ENCODE data around the gene RABGAP1L.
"Not testable (repeated sequence)": the region's sequence is repeated elsewhere in the genome, so short reads cannot be mapped to it uniquely, and the experiment has no call there.

RABGAP1L gene

DNA sequence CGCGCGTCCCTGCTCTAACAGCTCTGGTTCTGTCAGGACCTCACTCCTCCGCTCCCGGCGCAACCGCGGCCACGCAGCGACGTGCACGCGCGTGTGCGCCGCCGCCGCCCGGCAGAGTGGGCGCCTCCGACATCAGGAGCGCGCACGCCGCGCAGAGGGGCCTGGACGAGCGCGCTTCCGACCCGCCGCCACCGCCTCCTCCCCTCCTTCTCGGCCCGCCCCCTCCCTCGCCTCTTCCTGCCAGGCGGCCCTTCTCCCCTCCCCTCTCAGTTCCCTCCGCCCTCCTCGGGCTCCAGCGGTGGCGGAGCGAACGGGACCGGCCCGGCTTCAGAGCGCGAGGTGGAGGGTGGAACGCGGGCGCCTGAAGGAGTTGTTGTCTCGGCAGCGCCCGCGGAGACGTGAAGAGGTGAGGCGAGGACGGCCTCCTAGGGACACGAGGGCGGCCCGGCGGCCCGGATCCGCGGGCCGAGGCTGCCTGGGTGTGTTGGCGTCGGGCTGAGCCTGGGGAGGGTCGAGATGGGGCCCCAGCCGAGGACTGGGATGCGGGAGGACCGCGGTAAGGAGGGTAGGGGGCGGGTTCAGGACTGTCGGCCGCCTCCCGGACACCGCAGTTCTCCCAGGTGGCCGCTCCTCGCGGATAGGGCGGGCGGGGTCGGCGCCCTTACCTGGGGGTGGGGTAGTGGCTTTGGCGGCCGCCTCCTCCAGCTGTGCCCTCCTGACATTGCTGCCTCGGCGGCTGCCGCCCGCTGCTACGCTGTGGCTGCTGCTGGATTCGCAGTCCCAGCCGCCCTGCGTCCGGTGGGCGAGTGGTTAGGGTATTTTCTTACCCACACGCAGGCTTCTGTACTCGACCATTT lies at the start of gene RABGAP1L:
RABGAP1L (plus strand) TSS at position 269 of the 857 bp plus-strand sequence.
- Histone ChIP-seq H3K9ac (ENCODE audit: low read length) (peak within 1 kb of the TSS; percentile 75), H3K9me3 (ENCODE audit: control insufficient read depth, low read depth, low read length) (no peaks in the 10 kb centered on the region), H3K36me3 (ENCODE audit: control insufficient read depth, low read depth, low read length) (no peaks in the 10 kb centered on the region), H3K4me1 (ENCODE audit: control insufficient read depth, low read depth, low read length) (peaks cover 8% of the 10 kb centered on the region), H3K27ac (ENCODE audit: low read length) (no peak within 1 kb of the TSS), H3K27me3 (ENCODE audit: control insufficient read depth, insufficient read depth, low read length) (peaks cover 13% of the 10 kb centered on the region), H3K4me3 (ENCODE audit: low read length) (peak within 1 kb of the TSS; percentile 97)

DNA sequence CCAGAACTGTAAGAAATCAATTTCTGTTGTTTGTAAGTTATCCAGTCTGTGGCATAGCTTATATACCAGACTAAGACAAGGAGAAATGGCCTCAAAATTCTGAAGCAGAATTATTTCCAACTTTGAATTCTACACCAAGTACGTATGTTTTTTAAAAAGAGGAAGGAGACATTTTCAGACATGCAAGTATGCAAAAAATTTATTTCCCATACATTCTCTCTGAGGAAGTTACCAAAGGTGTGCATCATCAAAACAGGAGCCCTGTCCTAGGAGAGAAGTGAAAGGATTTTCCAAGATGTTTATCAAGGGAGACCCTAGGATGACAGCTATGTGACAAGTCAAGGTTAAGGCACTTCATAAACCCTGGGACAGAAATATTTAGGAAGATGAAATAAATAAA lies 49.3 kb upstream of the RABGAP1L start:
- Histone ChIP-seq H3K4me1 (ENCODE audit: control insufficient read depth, low read depth, low read length) (no peaks in the 10 kb centered on the region), H3K27me3 (ENCODE audit: control insufficient read depth, insufficient read depth, low read length) (no peaks in the 10 kb centered on the region), H3K9me3 (ENCODE audit: control insufficient read depth, low read depth, low read length) (no peaks in the 10 kb centered on the region), H3K9ac (ENCODE audit: low read length) (no peak overlapping the region), H3K4me3 (ENCODE audit: low read length) (no peak overlapping the region), H3K36me3 (ENCODE audit: control insufficient read depth, low read depth, low read length) (no peaks in the 10 kb centered on the region), H3K27ac (ENCODE audit: low read length) (no peak overlapping the region)

DNA sequence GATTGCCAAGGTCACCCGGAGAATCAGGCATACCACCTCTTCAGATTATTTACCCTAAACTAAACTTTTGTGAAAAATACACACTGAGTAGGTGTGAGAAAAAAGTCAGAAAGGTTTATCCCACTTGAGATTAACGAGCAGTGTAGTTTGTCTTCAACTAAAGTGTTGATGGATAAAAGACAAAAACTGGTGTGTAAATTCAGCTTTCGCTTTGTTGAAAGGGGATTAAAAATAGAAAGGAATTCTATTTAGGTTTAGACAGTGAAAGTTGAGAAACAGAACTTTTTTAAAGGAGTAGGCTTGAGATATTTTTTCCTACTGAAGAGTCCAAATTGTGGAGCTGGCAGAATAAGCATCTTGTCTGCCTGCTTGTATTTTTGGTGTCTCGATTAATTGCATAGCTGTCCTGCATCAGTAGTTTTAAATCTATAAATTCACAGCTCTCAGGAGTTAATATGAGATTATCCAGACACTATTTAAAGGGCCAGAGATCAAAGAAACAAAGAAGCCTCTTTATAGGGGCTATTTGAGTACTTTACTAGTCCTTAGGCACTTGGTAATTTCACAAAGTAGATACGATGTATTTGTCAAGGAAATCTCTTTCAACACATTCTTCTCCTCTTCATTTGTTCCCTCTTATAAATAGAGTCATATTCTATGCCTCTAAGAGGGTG lies 46.7 kb upstream of the RABGAP1L start:
- Histone ChIP-seq H3K36me3 (ENCODE audit: control insufficient read depth, low read depth, low read length) (no peaks in the 10 kb centered on the region), H3K4me1 (ENCODE audit: control insufficient read depth, low read depth, low read length) (no peaks in the 10 kb centered on the region), H3K27ac (ENCODE audit: low read length) (no peak overlapping the region), H3K9me3 (ENCODE audit: control insufficient read depth, low read depth, low read length) (no peaks in the 10 kb centered on the region), H3K4me3 (ENCODE audit: low read length) (no peak overlapping the region), H3K27me3 (ENCODE audit: control insufficient read depth, insufficient read depth, low read length) (no peaks in the 10 kb centered on the region), H3K9ac (ENCODE audit: low read length) (no peak overlapping the region)

DNA sequence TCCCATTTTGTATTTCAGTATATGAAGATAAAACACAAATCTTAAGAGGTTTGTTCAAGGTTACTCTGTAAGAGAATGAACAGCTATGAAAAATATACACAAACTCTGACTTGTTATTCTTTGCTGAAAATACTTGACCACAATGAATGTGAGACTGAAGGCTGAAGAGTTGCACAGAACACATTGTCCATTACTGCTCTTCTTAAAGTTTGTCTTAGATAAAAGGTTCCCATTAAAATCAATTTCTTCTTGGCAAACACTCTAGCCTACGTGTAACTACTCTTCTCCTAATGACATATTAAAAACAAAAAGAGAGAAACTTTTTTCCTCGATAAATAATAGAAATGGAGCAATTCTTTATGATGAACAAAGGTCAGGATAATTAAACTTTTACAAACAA lies 45.2 kb upstream of the RABGAP1L start:
- no peaks in the 10 kb centered on the region for H3K36me3 ChIP-seq (ENCODE audit: control insufficient read depth, low read depth, low read length)
- H3K4me1 ChIP-seq (ENCODE audit: control insufficient read depth, low read depth, low read length), result no peaks in the 10 kb centered on the region
- H3K4me3 ChIP-seq (ENCODE audit: low read length), result no peak overlapping the region
- H3K9ac ChIP-seq (ENCODE audit: low read length), result no peak overlapping the region
- H3K27ac ChIP-seq (ENCODE audit: low read length), result no peak overlapping the region
- no peaks in the 10 kb centered on the region for H3K9me3 ChIP-seq (ENCODE audit: control insufficient read depth, low read depth, low read length)
- no peaks in the 10 kb centered on the region for H3K27me3 ChIP-seq (ENCODE audit: control insufficient read depth, insufficient read depth, low read length)

DNA sequence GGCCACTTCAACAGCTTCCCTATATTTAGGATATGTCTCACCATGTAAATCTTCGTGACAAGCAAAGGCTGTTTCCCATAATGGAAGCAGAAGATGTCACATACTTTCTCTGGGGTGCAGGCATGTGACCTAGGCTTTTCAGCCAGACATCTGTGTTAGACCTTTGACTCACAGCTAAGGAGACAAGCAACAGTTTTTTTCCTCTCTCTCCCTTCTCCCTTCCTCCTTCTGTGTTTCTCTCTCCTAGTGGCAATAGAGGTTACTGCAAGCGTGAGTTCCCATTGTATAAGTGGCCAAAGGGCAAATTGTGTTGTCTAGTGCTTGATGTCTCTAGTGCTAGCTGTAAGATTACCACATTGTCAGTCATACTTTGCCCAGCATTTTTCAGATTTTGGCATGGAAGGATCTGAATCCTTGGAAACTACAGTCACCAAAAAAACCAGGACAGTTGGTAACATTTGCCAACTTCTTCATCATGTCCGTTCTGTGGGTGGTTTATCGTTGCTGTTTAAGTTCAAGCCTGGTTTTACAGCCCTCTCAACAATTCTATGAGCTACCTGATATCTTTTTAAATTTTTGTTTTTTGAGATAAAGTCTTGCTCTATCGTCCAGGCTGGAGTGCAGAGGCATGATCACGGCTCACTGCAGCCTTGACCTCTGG lies 44.4 kb upstream of the RABGAP1L start:
- H3K9me3 ChIP-seq (ENCODE audit: control insufficient read depth, low read depth, low read length), result no peaks in the 10 kb centered on the region
- no peaks in the 10 kb centered on the region for H3K27me3 ChIP-seq (ENCODE audit: control insufficient read depth, insufficient read depth, low read length)
- no peak overlapping the region for H3K27ac ChIP-seq (ENCODE audit: low read length)
- H3K4me1 ChIP-seq (ENCODE audit: control insufficient read depth, low read depth, low read length), result no peaks in the 10 kb centered on the region
- no peaks in the 10 kb centered on the region for H3K36me3 ChIP-seq (ENCODE audit: control insufficient read depth, low read depth, low read length)
- no peak overlapping the region for H3K4me3 ChIP-seq (ENCODE audit: low read length)
- H3K9ac ChIP-seq (ENCODE audit: low read length), result no peak overlapping the region

DNA sequence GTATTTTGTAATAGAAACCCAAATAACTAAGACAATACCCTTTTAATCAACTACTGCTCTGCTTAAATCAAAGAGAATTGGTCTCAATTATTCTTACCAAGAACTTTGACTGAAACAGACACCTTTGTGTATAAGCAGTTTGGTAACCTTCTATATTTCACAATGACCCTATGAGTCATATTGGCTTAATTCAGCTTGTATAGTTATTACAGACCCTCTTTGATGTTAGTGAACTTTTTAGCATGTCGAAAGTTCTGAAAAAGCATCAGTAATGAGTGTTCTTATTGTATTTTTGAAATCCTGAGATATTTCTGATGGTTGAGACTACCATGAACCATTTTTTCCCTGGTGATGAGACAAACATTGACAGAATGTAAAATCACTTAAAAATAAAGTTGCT lies 43.3 kb upstream of the RABGAP1L start:
- no peak overlapping the region for H3K9ac ChIP-seq (ENCODE audit: low read length)
- H3K27ac ChIP-seq (ENCODE audit: low read length), result no peak overlapping the region
- H3K9me3 ChIP-seq (ENCODE audit: control insufficient read depth, low read depth, low read length), result no peaks in the 10 kb centered on the region
- H3K27me3 ChIP-seq (ENCODE audit: control insufficient read depth, insufficient read depth, low read length), result no peaks in the 10 kb centered on the region
- H3K36me3 ChIP-seq (ENCODE audit: control insufficient read depth, low read depth, low read length), result no peaks in the 10 kb centered on the region
- H3K4me1 ChIP-seq (ENCODE audit: control insufficient read depth, low read depth, low read length), result no peaks in the 10 kb centered on the region
- no peak overlapping the region for H3K4me3 ChIP-seq (ENCODE audit: low read length)

DNA sequence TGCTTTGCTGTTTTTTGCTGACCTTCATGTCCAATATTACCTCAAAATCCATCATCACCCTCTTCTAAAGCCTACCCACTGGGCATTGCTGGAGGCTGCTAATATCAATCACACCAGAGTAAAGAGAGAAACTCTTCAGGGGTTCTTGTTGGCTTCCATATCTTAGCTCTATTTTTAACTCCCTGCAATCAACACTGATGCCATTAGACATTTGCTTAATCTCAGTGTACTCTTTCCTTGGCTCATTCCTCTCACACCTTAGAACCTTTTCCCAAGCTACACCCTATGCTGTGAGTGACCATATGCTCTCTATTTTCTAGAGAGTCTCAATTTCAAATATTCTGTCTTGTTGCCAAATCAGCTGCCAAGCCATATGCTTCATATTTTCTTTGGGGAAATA lies 40.6 kb upstream of the RABGAP1L start:
- H3K27me3 ChIP-seq (ENCODE audit: control insufficient read depth, insufficient read depth, low read length), result no peaks in the 10 kb centered on the region
- no peaks in the 10 kb centered on the region for H3K9me3 ChIP-seq (ENCODE audit: control insufficient read depth, low read depth, low read length)
- no peak overlapping the region for H3K27ac ChIP-seq (ENCODE audit: low read length)
- H3K4me3 ChIP-seq (ENCODE audit: low read length), result no peak overlapping the region
- no peaks in the 10 kb centered on the region for H3K4me1 ChIP-seq (ENCODE audit: control insufficient read depth, low read depth, low read length)
- H3K36me3 ChIP-seq (ENCODE audit: control insufficient read depth, low read depth, low read length), result no peaks in the 10 kb centered on the region
- no peak overlapping the region for H3K9ac ChIP-seq (ENCODE audit: low read length)

DNA sequence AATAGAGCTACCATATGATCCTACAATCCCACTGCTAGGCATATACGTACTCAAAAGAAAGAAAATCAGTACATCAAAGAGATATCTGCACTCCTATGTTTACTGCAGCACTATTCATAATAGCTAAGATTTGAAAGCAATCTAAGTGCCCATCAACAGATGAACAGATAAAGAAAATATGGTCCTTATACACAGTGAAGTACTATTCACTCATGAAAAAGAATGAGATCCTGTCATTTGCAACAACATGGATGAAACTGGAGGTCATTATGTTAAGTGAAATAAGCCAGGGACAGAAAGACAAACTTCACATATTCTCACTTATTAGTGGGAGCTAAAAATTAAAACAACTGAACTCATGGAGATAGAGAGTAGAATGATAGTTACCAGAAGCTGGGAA lies 37.0 kb upstream of the RABGAP1L start:
- H3K9me3 ChIP-seq (ENCODE audit: control insufficient read depth, low read depth, low read length); H3K36me3 ChIP-seq (ENCODE audit: control insufficient read depth, low read depth, low read length); H3K9ac ChIP-seq (ENCODE audit: low read length): not testable (repeated sequence)

DNA sequence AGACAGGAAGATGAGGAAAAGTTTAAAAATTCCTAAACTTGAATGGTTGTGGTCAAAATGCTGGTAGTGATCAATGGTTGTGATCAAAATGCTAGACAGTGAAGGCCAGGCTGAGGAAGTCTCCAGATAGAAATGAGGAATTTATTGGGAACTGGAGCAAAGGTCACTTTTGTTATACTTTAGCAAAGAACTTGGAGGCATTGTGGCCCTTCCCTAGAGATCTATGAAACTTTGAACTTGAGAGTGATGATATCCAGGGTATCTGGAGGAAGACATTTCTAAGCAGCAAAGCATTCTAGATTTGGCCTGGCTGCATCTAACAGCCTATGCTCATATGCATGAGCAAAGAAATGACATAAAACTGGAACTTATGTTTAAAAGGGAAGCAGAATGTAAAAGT lies 35.5 kb upstream of the RABGAP1L start:
- no peaks in the 10 kb centered on the region for H3K4me1 ChIP-seq (ENCODE audit: control insufficient read depth, low read depth, low read length)
- H3K27ac ChIP-seq (ENCODE audit: low read length), result no peak overlapping the region
- H3K4me3 ChIP-seq (ENCODE audit: low read length), result no peak overlapping the region
- H3K36me3 ChIP-seq (ENCODE audit: control insufficient read depth, low read depth, low read length), result no peaks in the 10 kb centered on the region
- H3K9ac ChIP-seq (ENCODE audit: low read length), result no peak overlapping the region
- no peaks in the 10 kb centered on the region for H3K9me3 ChIP-seq (ENCODE audit: control insufficient read depth, low read depth, low read length)
- no peaks in the 10 kb centered on the region for H3K27me3 ChIP-seq (ENCODE audit: control insufficient read depth, insufficient read depth, low read length)

More for the DNA sequence above, 37.0 kb upstream of the RABGAP1L start:
- not testable (repeated sequence) for H3K27ac ChIP-seq (ENCODE audit: low read length); H3K27me3 ChIP-seq (ENCODE audit: control insufficient read depth, insufficient read depth, low read length); H3K4me3 ChIP-seq (ENCODE audit: low read length); H3K4me1 ChIP-seq (ENCODE audit: control insufficient read depth, low read depth, low read length)

DNA sequence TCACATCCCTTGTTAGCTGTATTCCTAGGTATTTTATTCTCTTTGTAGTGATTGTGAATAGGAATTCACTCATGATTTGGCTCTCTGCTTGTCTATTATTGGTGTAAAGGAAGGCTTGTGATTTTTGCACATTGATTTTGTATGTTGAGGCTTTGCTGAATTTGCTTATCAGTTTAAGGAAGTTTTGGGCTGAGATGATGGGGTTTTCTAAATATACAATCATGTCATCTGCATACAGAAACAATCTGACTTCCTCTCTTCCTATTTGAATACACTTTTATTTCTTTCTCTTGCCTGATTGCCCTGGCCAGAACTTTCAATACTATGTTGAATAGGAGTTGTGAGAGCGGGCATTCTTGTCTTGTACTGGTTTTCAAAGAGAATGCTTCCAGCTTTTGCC lies 32.1 kb upstream of the RABGAP1L start:
- H3K9ac ChIP-seq (ENCODE audit: low read length); H3K27ac ChIP-seq (ENCODE audit: low read length); H3K27me3 ChIP-seq (ENCODE audit: control insufficient read depth, insufficient read depth, low read length); H3K4me1 ChIP-seq (ENCODE audit: control insufficient read depth, low read depth, low read length); H3K36me3 ChIP-seq (ENCODE audit: control insufficient read depth, low read depth, low read length); H3K4me3 ChIP-seq (ENCODE audit: low read length); H3K9me3 ChIP-seq (ENCODE audit: control insufficient read depth, low read depth, low read length): not testable (repeated sequence)

DNA sequence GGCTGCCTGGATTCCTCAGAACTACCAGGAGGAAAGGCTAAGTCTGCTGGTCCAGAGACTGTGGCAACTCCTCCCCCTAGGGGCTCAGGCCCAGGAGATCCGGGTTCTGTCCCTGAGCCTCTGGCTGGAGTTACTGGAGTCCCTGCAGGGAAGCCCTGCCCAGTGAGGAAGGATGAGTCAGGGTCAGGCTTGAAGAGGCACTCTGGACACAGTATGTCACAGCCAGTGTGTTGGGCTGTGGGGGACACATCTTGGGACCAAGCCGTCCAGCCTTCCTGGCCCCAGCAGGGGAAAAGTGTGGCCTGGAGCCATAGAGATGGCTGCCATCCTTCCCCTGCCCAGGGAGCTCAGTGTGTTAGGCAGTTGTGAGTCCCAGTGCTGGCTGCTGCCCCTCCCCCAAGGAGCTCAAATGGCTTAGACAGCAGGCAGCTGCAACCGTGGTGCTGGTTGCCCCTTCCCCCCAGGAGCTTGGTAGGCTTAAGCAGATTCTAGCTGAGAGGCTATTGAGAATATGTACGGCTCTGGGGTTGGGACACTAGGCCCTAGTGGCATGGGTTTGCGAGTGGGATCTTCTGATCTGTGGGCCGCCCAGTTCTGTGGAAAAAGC lies 28.2 kb upstream of the RABGAP1L start:
- no peaks in the 10 kb centered on the region for H3K27me3 ChIP-seq (ENCODE audit: control insufficient read depth, insufficient read depth, low read length)
- no peak overlapping the region for H3K9ac ChIP-seq (ENCODE audit: low read length)
- no peaks in the 10 kb centered on the region for H3K36me3 ChIP-seq (ENCODE audit: control insufficient read depth, low read depth, low read length)
- H3K27ac ChIP-seq (ENCODE audit: low read length), result no peak overlapping the region
- H3K4me1 ChIP-seq (ENCODE audit: control insufficient read depth, low read depth, low read length), result peaks cover 7% of the 10 kb centered on the region
- no peaks in the 10 kb centered on the region for H3K9me3 ChIP-seq (ENCODE audit: control insufficient read depth, low read depth, low read length)
- H3K4me3 ChIP-seq (ENCODE audit: low read length), result no peak overlapping the region

Data from iPS-18a (cell line).